IMR-90 (cell line): ENCODE results near the gene ZKSCAN4. TPM values are rescaled to one million over a fixed set of nuclear protein-coding genes. Genes with fewer than 3 reads are reported as not detected.

Experiments used
- ATAC-seq: fragments of 200-7000 bp; cut with Tn5 transposase; 2 replicates; pipeline ENCODE4 v1.9.1; 2020; ENCODE audit warnings: low read depth, mild to moderate bottlenecking, moderate library complexity
- BruUV-seq: library from RNA; stranded (reverse); fragments of 400-500 nt; replicated peaks from 2 replicates; lab custom pipeline; 2021; lab: Mats Ljungman, UMichigan
- CTCF ChIA-PET: fragments of 300-600 bp; formaldehyde crosslinking; extraction: SDS; loops from one replicate; lab custom pipeline; 2021; ENCODE audit warnings: antibody characterized with exemption; lab: Yijun Ruan, JAX
- POLR2A ChIA-PET: fragments of 300-600 bp; sonication (Branson Sonifier 250); formaldehyde crosslinking; loops from one replicate; lab custom pipeline; 2022; ENCODE audit warnings: antibody characterized with exemption; ENCODE audit not compliant: unreplicated experiment; lab: Charles Lee
- DNase-seq: peaks from one replicate; pipeline ENCODE4 v3.0.0; 2013
- H2AFZ ChIP-seq: replicated peaks from 2 replicates; pipeline ENCODE3; 2013; ENCODE audit warnings: low read length, mild to moderate bottlenecking; ENCODE audit not compliant: poor library complexity
- H2AK5ac ChIP-seq: 2 replicates; pipeline ENCODE4 v1.6.1; 2013; ENCODE audit warnings: low read depth, low read length, inconsistent platforms
- H2AK9ac ChIP-seq: replicated peaks from 2 replicates; pipeline ENCODE3; 2013; ENCODE audit warnings: mild to moderate bottlenecking, low read depth, low read length, moderate library complexity; ENCODE audit not compliant: poor library complexity
- H2BK120ac ChIP-seq: 2 replicates; pipeline ENCODE4 v1.6.1; 2013; ENCODE audit warnings: low read depth, low read length, inconsistent platforms
- H2BK15ac ChIP-seq: 3 replicates; pipeline ENCODE4 v1.6.1; 2013; ENCODE audit warnings: low read depth, low read length, inconsistent platforms
- H2BK20ac ChIP-seq: 2 replicates; pipeline ENCODE4 v1.6.1; 2013; ENCODE audit warnings: low read depth, mild to moderate bottlenecking, inconsistent platforms, low read length, moderate library complexity
- H2BK5ac ChIP-seq: 2 replicates; pipeline ENCODE4 v1.6.1; 2013; ENCODE audit warnings: mild to moderate bottlenecking, low read depth, low read length, inconsistent platforms; ENCODE audit not compliant: poor library complexity, severe bottlenecking
- H3K14ac ChIP-seq: replicated peaks from 2 replicates; pipeline ENCODE4 v1.6.1; 2013; ENCODE audit warnings: low read depth, low read length, inconsistent platforms
- H3K18ac ChIP-seq: 2 replicates; pipeline ENCODE4 v1.6.1; 2013; ENCODE audit warnings: low read depth, low read length, control low read depth
- H3K23ac ChIP-seq: 2 replicates; pipeline ENCODE4 v1.6.1; 2013; ENCODE audit warnings: low read depth, low read length, inconsistent platforms
- H3K27ac ChIP-seq: 2 replicates; pipeline ENCODE4 v1.5.1; 2013; ENCODE audit warnings: mild to moderate bottlenecking, control low read depth, low read length; ENCODE audit not compliant: insufficient read depth
- H3K27me3 ChIP-seq: 2 replicates; pipeline ENCODE4 v1.6.1; 2013; ENCODE audit warnings: low read length; ENCODE audit not compliant: control insufficient read depth, insufficient read depth
- H3K36me3 ChIP-seq: 2 replicates; pipeline ENCODE4 v1.6.1; 2013; ENCODE audit warnings: low read length, mixed read lengths; ENCODE audit not compliant: control insufficient read depth, insufficient read depth
- H3K4ac ChIP-seq: 2 replicates; pipeline ENCODE4 v1.6.1; 2013; ENCODE audit warnings: low read depth, low read length, inconsistent platforms
- H3K4me1 ChIP-seq: 2 replicates; pipeline ENCODE4 v1.6.1; 2013; ENCODE audit warnings: low read length, mixed read lengths; ENCODE audit not compliant: control insufficient read depth, insufficient read depth
- H3K4me2 ChIP-seq: 2 replicates; pipeline ENCODE4 v1.6.1; 2013; ENCODE audit warnings: low read depth, mild to moderate bottlenecking, control low read depth, low read length, moderate library complexity
- H3K4me3 ChIP-seq: 2 replicates; pipeline ENCODE4 v1.5.1; 2013; ENCODE audit warnings: low read depth, mild to moderate bottlenecking, control low read depth, low read length, moderate library complexity; ENCODE audit not compliant: insufficient read depth
- H3K56ac ChIP-seq: 2 replicates; pipeline ENCODE4 v1.6.1; 2013; ENCODE audit warnings: low read length, inconsistent platforms; ENCODE audit not compliant: insufficient read depth; ENCODE audit errors: extremely low read depth
- H3K79me1 ChIP-seq, 2 experiments: 2 replicates each; pipeline ENCODE4 v1.6.1; 2013; ENCODE audit warnings: low read length in 2 of 2, inconsistent platforms in 1 of 2, low read depth in 1 of 2
- H3K9ac ChIP-seq: 2 replicates; pipeline ENCODE4 v1.6.1; 2013; ENCODE audit warnings: low read depth, low read length, control low read depth
- H3K9me1 ChIP-seq: 2 replicates; pipeline ENCODE4 v1.6.1; 2013; ENCODE audit warnings: low read length, inconsistent platforms; ENCODE audit not compliant: insufficient read depth
- H3K9me3 ChIP-seq: 2 replicates; pipeline ENCODE4 v1.6.1; 2013; ENCODE audit warnings: low read length; ENCODE audit not compliant: control insufficient read depth, insufficient read depth
- H4K20me1 ChIP-seq: 2 replicates; pipeline ENCODE4 v1.6.1; 2013; ENCODE audit warnings: low read length, inconsistent platforms; ENCODE audit not compliant: insufficient read depth
- H4K5ac ChIP-seq: 2 replicates; pipeline ENCODE4 v1.6.1; 2013; ENCODE audit warnings: mild to moderate bottlenecking, low read depth, low read length, control low read depth
- H4K8ac ChIP-seq, 2 experiments: 2 replicates each; pipeline ENCODE4 v1.6.1; 2013; ENCODE audit warnings: low read depth in 2 of 2, low read length in 2 of 2, control low read depth in 1 of 2, inconsistent platforms in 1 of 2
- H4K91ac ChIP-seq: 2 replicates; pipeline ENCODE4 v1.6.1; 2013; ENCODE audit warnings: low read depth, low read length, inconsistent platforms; ENCODE audit not compliant: insufficient read depth
- BHLHE40 ChIP-seq: fragments of 150-350 bp; IDR thresholded peaks from 2 replicates; pipeline ENCODE4 v1.6.1; 2016; ENCODE audit warnings: mild to moderate bottlenecking, low read depth, low read length
- RAD21 ChIP-seq: IDR thresholded peaks from 2 replicates; pipeline ENCODE4 v1.6.1; 2012; ENCODE audit warnings: low read length, improper control_type of control experiment
- USF2 ChIP-seq: fragments of 150-350 bp; IDR thresholded peaks from 2 replicates; pipeline ENCODE4 v1.6.1; 2017; ENCODE audit warnings: mild to moderate bottlenecking, antibody characterized with exemption, low read length, low read depth
- WGBS, 2 experiments: methylation state at CpG; one replicate each; pipeline versions ENCODE4 v1.1.5 to v1.1.7; 2013; ENCODE audit warnings: missing lambda C conversion rate in 2 of 2; ENCODE audit not compliant: insufficient read length in 1 of 2; ENCODE audit errors: extremely low coverage in 2 of 2; 5-methylcytosine and 5-hydroxymethylcytosine counted together
- dilution Hi-C: fragments of 300-500 bp; cut with HindIII; formaldehyde crosslinking; loops from one replicate; pipeline ENCODE4 v1.14.3; 2018; ENCODE audit warnings: low sequenced_read_pairs; ENCODE audit not compliant: unreplicated experiment
- in situ Hi-C: fragments of 300-500 bp; cut with MboI; formaldehyde crosslinking; loops from 3 replicates; pipeline ENCODE4 v1.14.3; 2019; ENCODE audit warnings: low sequenced_read_pairs, inconsistent platforms, mixed read lengths
- intact Hi-C: fragments of 100-400 bp; cut with micrococcal nuclease; formaldehyde crosslinking; loops from 2 replicates; pipeline ENCODE4 v1.10.0; 2022
- polyA plus RNA-seq, 3 experiments: library from polyadenylated mRNA; depleted of rRNA; stranded (reverse); fragments of >200 nt; gene quantifications; 2 replicates each; pipeline ENCODE4 v1.2.3, GENCODE V29; 2012; ENCODE audit warnings: low replicate concordance in 1 of 3
- total RNA-seq: library from RNA; depleted of rRNA; stranded (reverse); fragments of >200 nt; gene quantifications from 2 replicates; pipeline ENCODE4 v1.2.3, GENCODE V29; 2012

ZKSCAN4 gene
- total and polyA plus RNA-seq, 2 of the 4 experiments (the other 2 are of a cell fraction): 2.4 to 5.7 TPM

DNA sequence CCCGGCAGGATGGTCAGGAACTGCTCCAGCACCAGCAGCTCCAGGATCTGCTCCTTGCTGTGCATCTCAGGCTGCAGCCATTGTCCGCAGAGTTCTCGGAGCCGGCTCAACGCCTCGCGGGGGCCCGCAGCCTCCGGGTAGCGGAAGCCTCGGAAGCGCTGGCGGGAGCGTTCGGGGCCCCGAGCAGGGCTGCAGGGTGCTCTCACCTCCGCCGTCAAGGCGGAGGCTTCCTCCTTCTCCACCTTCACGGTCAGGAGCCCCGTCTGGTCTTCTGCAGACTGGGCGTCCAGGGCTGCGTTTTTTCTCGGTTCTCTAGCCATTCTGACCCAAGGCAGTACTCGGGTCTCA is 434 bp downstream of the ZKSCAN4 start:
- DNase-seq: peak; percentile 1
- peak overlapping the region; percentile 88 for H2AK9ac ChIP-seq
- peak overlapping the region; percentile 94 for H2AFZ ChIP-seq
- H2BK120ac ChIP-seq: no peak overlapping the region
- in situ Hi-C loops (no loop called here), intact Hi-C loops (loop anchor here (1.0 to 5.0 kb wide), 4 partner anchors 15 to 106 kb away; partner anchors contain the start of genes PGBD1 and ZSCAN9), dilution Hi-C loops (no loop called here)
- H4K8ac ChIP-seq: peak overlapping the region; percentile 96 to 97
- CTCF ChIA-PET: no interaction called here
- ATAC-seq: peak; percentile 59
- no peaks in the 10 kb centered on the region for H4K20me1 ChIP-seq
- H3K23ac ChIP-seq: no peak overlapping the region; the same call in 1 of the 2 replicates
- H3K9me3 ChIP-seq: no peaks in the 10 kb centered on the region
- peak overlapping the region; percentile 82 for H3K4ac ChIP-seq
- H2BK5ac ChIP-seq: peak overlapping the region; percentile 7
- H2BK20ac ChIP-seq: no peak overlapping the region
- H3K27me3 ChIP-seq: no peaks in the 10 kb centered on the region
- BruUV-seq: no TSS peak
- H3K27ac ChIP-seq: peak overlapping the region; percentile 46
- no peak overlapping the region for H3K18ac ChIP-seq
- peak overlapping the region; percentile 83 for H4K91ac ChIP-seq
- peaks cover 7% of the 10 kb centered on the region for H3K4me1 ChIP-seq
- peak overlapping the region; percentile 78; the same call in 1 of the 2 replicates for H3K14ac ChIP-seq
- no peak for TF ChIP-seq USF2
- TF ChIP-seq RAD21: no peak
- no peak for TF ChIP-seq BHLHE40
- peak overlapping the region; percentile 60 for H3K4me2 ChIP-seq
- H3K9ac ChIP-seq: peak overlapping the region; percentile 78
- no peak overlapping the region; the same call in 1 of the 2 replicates for H2AK5ac ChIP-seq
- 0% methylated on average over 13 of the region's 25 CpGs; no CpG with 5 or more reads in 1 of the 2 experiments for WGBS, 2 experiments
- H3K9me1 ChIP-seq: 0 out of 2 replicates have a peak, but pooled peaks cover 3% of the 10 kb centered on the region
- peak overlapping the region; percentile 58 for H3K4me3 ChIP-seq
- 0 out of 2 replicates have a peak overlapping the region, but pooled peaks have one; percentile 42 for H3K56ac ChIP-seq
- peaks cover 10% of the 10 kb centered on the region for H3K36me3 ChIP-seq
- peak overlapping the region; percentile 34 for H4K5ac ChIP-seq
- peaks cover 7 to 24% of the 10 kb centered on the region in 2 experiments for H3K79me1 ChIP-seq
- H2BK15ac ChIP-seq: no peak overlapping the region
- POLR2A ChIA-PET: interaction anchor here (1.2 kb wide), 1 partner anchor 16 kb away, joined by 6 read pairs; the partner anchor contains the start of gene ZSCAN26
